GM13977 (cell line): ENCODE results near the gene FCHO1.

Experiments
- DNase-seq: peaks from one replicate; pipeline ENCODE4 v3.0.0; 2012; ENCODE audit warnings: low spot score
- CTCF ChIP-seq: IDR thresholded peaks from 2 replicates; pipeline ENCODE4 v1.5.1; 2012; ENCODE audit warnings: mild to moderate bottlenecking, control low read depth; ENCODE audit not compliant: insufficient read depth; ENCODE audit errors: extremely low read depth, missing control alignments
- in situ Hi-C: fragments of 300-500 bp; cut with MboI; formaldehyde crosslinking; loops from one replicate; pipeline ENCODE4 v1.12.0; 2022; ENCODE audit warnings: low sequenced_read_pairs, low pct_unique_long_range_greater_than_20kb, mixed read lengths, inconsistent platforms; ENCODE audit not compliant: unreplicated experiment

FCHO1 gene

GRCh38 chr19:17747205-17748098 lies 3.8 kb upstream of the FCHO1 start:
- in situ Hi-C loops, result no loop called here
- TF ChIP-seq CTCF, result no peak

GRCh38 chr19:17748884-17749638 lies 2.2 kb upstream of the FCHO1 start:
- DNase-seq, result no peak
- no peak for TF ChIP-seq CTCF
- in situ Hi-C loops, result no loop called here

More at GRCh38 chr19:17747205-17748098, 3.8 kb upstream of the FCHO1 start:
- peak; percentile 98 for DNase-seq

- no peak for TF ChIP-seq CTCF
- in situ Hi-C loops, result no loop called here
- no peak for DNase-seq
Observed at GRCh38 chr19:17749912-17750317, 1.4 kb upstream of the FCHO1 start.

GRCh38 chr19:17751912-17752273 lies 616 bp downstream of the FCHO1 start:
- no peak for TF ChIP-seq CTCF
- DNase-seq, result no peak
- in situ Hi-C loops, result no loop called here

- in situ Hi-C loops, result no loop called here
- TF ChIP-seq CTCF, result no peak
- DNase-seq, result no peak
Observed at GRCh38 chr19:17752865-17753639, 1.8 kb downstream of the FCHO1 start.

- in situ Hi-C loops, result no loop called here
- no peak for DNase-seq
- no peak for TF ChIP-seq CTCF
Observed at GRCh38 chr19:17753976-17754375, 2.7 kb downstream of the FCHO1 start.
